Midbrain (tissue), 1 donor: ENCODE results near the gene TAPBP.
A peak's percentile ranks its signal among the peaks of the same experiment; 100 is the strongest.
"Not testable (repeated sequence)": the region's sequence is repeated elsewhere in the genome, so short reads cannot be mapped to it uniquely, and the experiment has no call there.

ENCODE experiments used
- DNase-seq: peaks from one replicate; lab custom pipeline; 2025; lab: John Stamatoyannopoulos, UW

TAPBP gene

GRCh38 chr6:33276581-33276863, 37.4 kb downstream of the TAPBP start:
- no peak for DNase-seq

- DNase-seq = not testable (repeated sequence)
Observed at GRCh38 chr6:33275795-33276580, 37.9 kb downstream of the TAPBP start.

GRCh38 chr6:33273924-33274902, 39.7 kb downstream of the TAPBP start:
- no peak for DNase-seq

GRCh38 chr6:33273129-33273923, 40.6 kb downstream of the TAPBP start:
- DNase-seq = no peak

GRCh38 chr6:33272275-33273128, 41.4 kb downstream of the TAPBP start:
- no peak for DNase-seq

- peak; percentile 98 for DNase-seq
Observed at GRCh38 chr6:33271468-33272274, 42.2 kb downstream of the TAPBP start, which contains the start of the genes RPS18 and VPS52. Gene RPS18, plus strand, starts transcription at chr6:33272075. Its CDS starts 45 bp downstream, at chr6:33272120. Gene VPS52, minus strand, starts transcription at chr6:33271876. Its CDS starts 201 bp downstream, at chr6:33271675.

- DNase-seq = peak; percentile 51
Observed at GRCh38 chr6:33271117-33271467, 42.8 kb downstream of the TAPBP start.

- DNase-seq = no peak
Observed at GRCh38 chr6:33264015-33264414, 49.9 kb downstream of the TAPBP start.

- not testable (repeated sequence) for DNase-seq
Observed at GRCh38 chr6:33262490-33262889, 51.4 kb downstream of the TAPBP start.

GRCh38 chr6:33259032-33259431, 54.8 kb downstream of the TAPBP start:
- no peak for DNase-seq

GRCh38 chr6:33254591-33254990, 59.3 kb downstream of the TAPBP start:
- no peak for DNase-seq

- no peak for DNase-seq
Observed at GRCh38 chr6:33252759-33253158, 61.1 kb downstream of the TAPBP start.

- no peak for DNase-seq
Observed at GRCh38 chr6:33251395-33252012, 62.4 kb downstream of the TAPBP start.

- no peak for DNase-seq
Observed at GRCh38 chr6:33250731-33251130, 63.1 kb downstream of the TAPBP start.

GRCh38 chr6:33249732-33250630, 63.9 kb downstream of the TAPBP start:
- DNase-seq = no peak
